Measurements from ENCODE around the gene LIX1. TPM values are rescaled to one million over a fixed set of nuclear protein-coding genes. Genes with fewer than 3 reads are reported as not detected.
A peak's percentile ranks its signal among the peaks of the same experiment; 100 is the strongest.

The LIX1 gene
- polyA plus RNA-seq, 2 of the 4 experiments (the other 2 are of a cell fraction): not detected

- ChIA-PET POLR2A (no interaction called here), CTCF (no interaction called here)
- TF ChIP-seq MAZ (IDR thresholded peaks at IDR 0.05; ENCODE audit: borderline replicate concordance, low read depth, low read length) (no peak), NPAS2 (CRISPR knock-in tag; IDR thresholded peaks at IDR 0.05; ENCODE audit: borderline replicate concordance) (no peak), BCL3 (IDR thresholded peaks at IDR 0.05) (no peak), SREBF2 (IDR thresholded peaks at IDR 0.05) (no peak), HOXA7 (CRISPR knock-in tag; IDR thresholded peaks at IDR 0.05) (no peak), NFE2L2 (conservative IDR thresholded peaks at IDR 0.05; ENCODE audit: low read length) (no peak), GATA3 (IDR thresholded peaks at IDR 0.05; ENCODE audit: borderline replicate concordance) (no peak), JUNB (IDR thresholded peaks at IDR 0.05) (no peak), E2F6 (IDR thresholded peaks at IDR 0.05; ENCODE audit: borderline replicate concordance, low read depth) (no peak), KDM5A (IDR thresholded peaks at IDR 0.05) (no peak), CBX2 (IDR thresholded peaks at IDR 0.05; ENCODE audit: borderline replicate concordance, low read depth) (no peak), HDAC2 (IDR thresholded peaks at IDR 0.05) (no peak), FOXS1 (CRISPR knock-in tag; IDR thresholded peaks at IDR 0.05) (no peak), FOSB (CRISPR knock-in tag; IDR thresholded peaks at IDR 0.05) (no peak), ZSCAN20 (CRISPR knock-in tag; IDR thresholded peaks at IDR 0.05) (no peak), CHD4 (IDR thresholded peaks at IDR 0.05; ENCODE audit: borderline replicate concordance) (no peak)
- 59% methylated on average over 4 of the region's 4 CpGs for WGBS (ENCODE audit: missing lambda C conversion rate)
- Histone ChIP-seq H3K4me2 (no peak overlapping the region), H3K9me3 (no peaks in the 10 kb centered on the region), H3K4me1 (no peaks in the 10 kb centered on the region), H3K4me3 (no peak overlapping the region), H3K27ac (no peak overlapping the region)
- FAIRE-seq: no peak
- ATAC-seq: no peak
- no peak for DNase-seq (ENCODE audit: low read depth in 1 of 2, low spot score in 1 of 2)
Measured at GRCh38 chr5:97077246-97077645, 65.2 kb downstream of the LIX1 start.

- Histone ChIP-seq H3K27ac (no peak overlapping the region), H3K4me1 (no peaks in the 10 kb centered on the region), H3K4me2 (no peak overlapping the region), H3K4me3 (no peak overlapping the region), H3K9me3 (no peaks in the 10 kb centered on the region)
- TF ChIP-seq TFCP2L1 (CRISPR knock-in tag; IDR thresholded peaks at IDR 0.05) (no peak), NR3C1 (IDR thresholded peaks at IDR 0.05) (no peak), HOXA7 (CRISPR knock-in tag; IDR thresholded peaks at IDR 0.05) (no peak), MAZ (IDR thresholded peaks at IDR 0.05; ENCODE audit: borderline replicate concordance, low read depth, low read length) (no peak)
- ChIA-PET POLR2A (no interaction called here), CTCF (interaction anchor here (0.6 kb wide), 1 partner anchor 692 kb away, joined by 3 read pairs; no protein-coding TSS in a partner anchor)
- ATAC-seq (no peak), FAIRE-seq (no peak), DNase-seq (ENCODE audit: low read depth in 1 of 2, low spot score in 1 of 2) (no peak)
Measured at GRCh38 chr5:97076098-97076497, 66.3 kb downstream of the LIX1 start.

- Histone ChIP-seq H3K4me2 (no peak overlapping the region), H3K9me3 (no peaks in the 10 kb centered on the region), H3K4me3 (no peak overlapping the region), H3K4me1 (no peaks in the 10 kb centered on the region), H3K27ac (no peak overlapping the region)
- FAIRE-seq: peak; percentile 39
- TF ChIP-seq HOXB13 (CRISPR knock-in tag; IDR thresholded peaks at IDR 0.05; ENCODE audit: low read depth): no peak
- no peak for TF ChIP-seq HOXB5 (CRISPR knock-in tag; IDR thresholded peaks at IDR 0.05)
- TF ChIP-seq ZFP36 (IDR thresholded peaks at IDR 0.05; ENCODE audit: borderline replicate concordance, partially characterized antibody): no peak
- TF ChIP-seq ESRRA (IDR thresholded peaks at IDR 0.05; ENCODE audit: borderline replicate concordance, low read length): no peak
- no peak for TF ChIP-seq KDM1A (IDR thresholded peaks at IDR 0.05; ENCODE audit: low read depth)
- TF ChIP-seq FOXS1 (CRISPR knock-in tag; IDR thresholded peaks at IDR 0.05): no peak
- no peak for TF ChIP-seq NFE2L2 (conservative IDR thresholded peaks at IDR 0.05; ENCODE audit: low read length)
- no peak for TF ChIP-seq BHLHE40 (IDR thresholded peaks at IDR 0.05; ENCODE audit: low read depth, low read length)
- TF ChIP-seq RCOR1 (IDR thresholded peaks at IDR 0.05; ENCODE audit: low read depth, low read length): no peak
- TF ChIP-seq ZC3H11A (IDR thresholded peaks at IDR 0.05): no peak
- TF ChIP-seq MAZ (IDR thresholded peaks at IDR 0.05; ENCODE audit: borderline replicate concordance, low read depth, low read length): no peak
- no peak for TF ChIP-seq NR3C1 (IDR thresholded peaks at IDR 0.05)
- TF ChIP-seq FOSB (CRISPR knock-in tag; IDR thresholded peaks at IDR 0.05): no peak
- TF ChIP-seq HOXA7 (CRISPR knock-in tag; IDR thresholded peaks at IDR 0.05): no peak
- TF ChIP-seq EHF (CRISPR knock-in tag; IDR thresholded peaks at IDR 0.05): no peak
- TF ChIP-seq RARB (CRISPR knock-in tag; IDR thresholded peaks at IDR 0.05): no peak
- ATAC-seq: no peak
- CTCF ChIA-PET: interaction anchor here (0.6 kb wide), 2 partner anchors 27 to 691 kb away, joined by 3 read pairs; no protein-coding TSS in a partner anchor
- peak in 1 of 2 experiments; percentile 2 for DNase-seq (ENCODE audit: low read depth in 1 of 2, low spot score in 1 of 2)
- 69% methylated on average over 5 of the region's 5 CpGs for WGBS (ENCODE audit: missing lambda C conversion rate)
- POLR2A ChIA-PET: no interaction called here
Measured at GRCh38 chr5:97075649-97076048, 66.8 kb downstream of the LIX1 start.
